ENCODE data around the gene PCDHGB5. TPM values are rescaled to one million over a fixed set of nuclear protein-coding genes. Genes with fewer than 3 reads are reported as not detected.
A peak's percentile ranks its signal among the peaks of the same experiment; 100 is the strongest.
"Not testable (repeated sequence)": the region's sequence is repeated elsewhere in the genome, so short reads cannot be mapped to it uniquely, and the experiment has no call there.

PCDHGB5 gene
- total RNA-seq, 1 experiment from 2014 or later = 3.2 TPM

DNA sequence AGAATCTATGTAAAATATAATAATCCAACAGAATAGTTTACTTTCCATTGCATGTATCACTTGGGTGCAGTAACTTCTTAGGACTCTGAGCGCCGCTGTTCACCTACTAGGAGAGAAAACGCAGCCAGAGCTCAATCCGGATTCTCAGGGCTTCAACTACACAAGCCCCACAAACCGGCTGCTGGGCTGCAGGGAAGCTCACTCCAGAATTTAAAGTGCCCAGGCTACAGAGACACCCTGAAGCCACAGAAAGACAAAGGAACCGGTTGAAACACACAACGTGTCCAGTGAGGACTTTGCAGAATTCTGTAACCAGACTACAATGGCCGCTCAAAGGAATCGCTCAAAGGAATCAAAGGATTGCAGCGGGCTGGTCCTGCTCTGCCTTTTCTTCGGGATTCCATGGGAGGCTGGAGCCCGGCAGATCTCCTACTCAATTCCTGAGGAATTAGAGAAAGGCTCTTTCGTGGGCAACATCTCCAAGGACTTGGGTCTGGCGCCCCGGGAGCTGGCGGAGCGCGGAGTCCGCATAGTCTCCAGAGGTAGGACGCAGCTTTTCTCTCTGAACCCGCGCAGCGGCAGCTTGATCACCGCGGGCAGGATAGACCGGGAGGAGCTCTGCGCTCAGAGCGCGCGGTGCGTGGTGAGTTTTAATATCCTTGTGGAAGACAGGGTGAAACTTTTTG is 15.2 kb downstream of the PCDHGB5 start, which contains the start of gene PCDHGA10:
Gene PCDHGA10, plus strand, starts transcription at position 134 of the 686 bp plus-strand sequence. Its CDS starts 189 bp downstream, at position 323.
- ChIA-PET CTCF (interaction anchor here (0.6 to 5.5 kb wide), 29 partner anchors 9 to 236 kb away, joined by 3 to 38 read pairs (median 5); partner anchors contain the start of genes PCDHB11, PCDHB14, PCDHGB4 and PCDHGC3), POLR2A (interaction anchor here (1.0 to 1.5 kb wide), 6 partner anchors 63 to 148 kb away, joined by 3 to 11 read pairs (median 3); partner anchors contain the start of gene PCDHGC3)
- Mint-ChIP-seq H3K27ac (ENCODE audit: low read depth, unreplicated experiment) (no peak within 1 kb of the TSS), H3K9me3 (ENCODE audit: unreplicated experiment) (peaks cover 41% of the 10 kb centered on the region), H3K4me3 (ENCODE audit: unreplicated experiment) (peak within 1 kb of the TSS; percentile 54), H3K27me3 (ENCODE audit: insufficient read depth, unreplicated experiment) (no peaks in the 10 kb centered on the region), H3K4me1 (ENCODE audit: insufficient read depth, unreplicated experiment) (no peaks in the 10 kb centered on the region), H3K36me3 (ENCODE audit: insufficient read depth, unreplicated experiment) (peaks cover 5% of the 10 kb centered on the region)
- TSS peak; percentile 47 for BruUV-seq (replicated peaks)
- peak; percentile 83 for DNase-seq (ENCODE audit: unreplicated experiment)
- intact Hi-C loops (cut with micrococcal nuclease) = loop anchor here (1.0 to 10.0 kb wide), 4 partner anchors 111 to 328 kb away; partner anchors contain the start of gene PCDHB14
- TF ChIP-seq, protein P1, sequence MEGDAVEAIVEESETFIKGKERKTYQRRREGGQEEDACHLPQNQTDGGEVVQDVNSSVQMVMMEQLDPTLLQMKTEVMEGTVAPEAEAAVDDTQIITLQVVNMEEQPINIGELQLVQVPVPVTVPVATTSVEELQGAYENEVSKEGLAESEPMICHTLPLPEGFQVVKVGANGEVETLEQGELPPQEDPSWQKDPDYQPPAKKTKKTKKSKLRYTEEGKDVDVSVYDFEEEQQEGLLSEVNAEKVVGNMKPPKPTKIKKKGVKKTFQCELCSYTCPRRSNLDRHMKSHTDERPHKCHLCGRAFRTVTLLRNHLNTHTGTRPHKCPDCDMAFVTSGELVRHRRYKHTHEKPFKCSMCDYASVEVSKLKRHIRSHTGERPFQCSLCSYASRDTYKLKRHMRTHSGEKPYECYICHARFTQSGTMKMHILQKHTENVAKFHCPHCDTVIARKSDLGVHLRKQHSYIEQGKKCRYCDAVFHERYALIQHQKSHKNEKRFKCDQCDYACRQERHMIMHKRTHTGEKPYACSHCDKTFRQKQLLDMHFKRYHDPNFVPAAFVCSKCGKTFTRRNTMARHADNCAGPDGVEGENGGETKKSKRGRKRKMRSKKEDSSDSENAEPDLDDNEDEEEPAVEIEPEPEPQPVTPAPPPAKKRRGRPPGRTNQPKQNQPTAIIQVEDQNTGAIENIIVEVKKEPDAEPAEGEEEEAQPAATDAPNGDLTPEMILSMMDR (IDR thresholded peaks at IDR 0.05; ENCODE audit: unreplicated experiment) = peak; percentile 67

DNA sequence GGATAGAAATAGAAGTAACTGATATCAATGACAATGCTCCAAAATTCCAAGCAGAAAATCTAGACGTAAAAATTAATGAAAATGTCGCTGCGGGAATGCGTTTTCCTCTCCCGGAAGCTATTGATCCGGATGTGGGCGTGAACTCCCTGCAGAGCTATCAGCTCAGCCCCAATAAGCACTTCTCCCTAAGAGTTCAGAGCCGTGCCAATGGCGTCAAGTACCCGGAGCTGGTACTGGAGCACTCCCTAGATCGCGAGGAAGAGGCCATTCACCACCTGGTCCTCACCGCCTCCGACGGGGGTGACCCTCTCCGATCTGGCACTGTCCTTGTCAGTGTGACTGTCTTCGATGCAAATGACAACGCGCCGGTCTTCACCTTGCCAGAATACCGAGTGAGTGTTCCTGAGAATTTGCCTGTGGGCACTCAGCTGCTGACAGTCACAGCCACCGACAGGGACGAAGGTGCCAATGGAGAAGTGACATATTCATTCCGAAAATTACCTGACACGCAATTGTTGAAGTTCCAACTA is 15.9 kb downstream of the PCDHGB5 start:
- DNase-seq (ENCODE audit: unreplicated experiment) = no peak
- H3K4me3 Mint-ChIP-seq (ENCODE audit: unreplicated experiment) = peak overlapping the region; percentile 54
- H3K27me3 Mint-ChIP-seq (ENCODE audit: insufficient read depth, unreplicated experiment) = no peaks in the 10 kb centered on the region
- intact Hi-C loops (cut with micrococcal nuclease) = loop anchor here (10.0 kb wide), 2 partner anchors 189 to 329 kb away; partner anchors contain the start of gene PCDHB14
- TF ChIP-seq, protein P1 (IDR thresholded peaks at IDR 0.05; ENCODE audit: unreplicated experiment) = no peak
- H3K4me1 Mint-ChIP-seq (ENCODE audit: insufficient read depth, unreplicated experiment) = no peaks in the 10 kb centered on the region
- ChIA-PET POLR2A (interaction anchor here (1.0 to 1.5 kb wide), 4 partner anchors 99 to 147 kb away, joined by 3 to 11 read pairs (median 3); no protein-coding TSS in a partner anchor), CTCF (interaction anchor here (0.6 to 5.5 kb wide), 24 partner anchors 10 to 214 kb away, joined by 3 to 38 read pairs (median 5); partner anchors contain the start of genes PCDHB11, PCDHB14, PCDHGB4 and PCDHGC3)
- no peak overlapping the region for H3K27ac Mint-ChIP-seq (ENCODE audit: low read depth, unreplicated experiment)
- peaks cover 5% of the 10 kb centered on the region for H3K36me3 Mint-ChIP-seq (ENCODE audit: insufficient read depth, unreplicated experiment)
- no TSS peak for BruUV-seq (replicated peaks)
- peaks cover 42% of the 10 kb centered on the region for H3K9me3 Mint-ChIP-seq (ENCODE audit: unreplicated experiment)

DNA sequence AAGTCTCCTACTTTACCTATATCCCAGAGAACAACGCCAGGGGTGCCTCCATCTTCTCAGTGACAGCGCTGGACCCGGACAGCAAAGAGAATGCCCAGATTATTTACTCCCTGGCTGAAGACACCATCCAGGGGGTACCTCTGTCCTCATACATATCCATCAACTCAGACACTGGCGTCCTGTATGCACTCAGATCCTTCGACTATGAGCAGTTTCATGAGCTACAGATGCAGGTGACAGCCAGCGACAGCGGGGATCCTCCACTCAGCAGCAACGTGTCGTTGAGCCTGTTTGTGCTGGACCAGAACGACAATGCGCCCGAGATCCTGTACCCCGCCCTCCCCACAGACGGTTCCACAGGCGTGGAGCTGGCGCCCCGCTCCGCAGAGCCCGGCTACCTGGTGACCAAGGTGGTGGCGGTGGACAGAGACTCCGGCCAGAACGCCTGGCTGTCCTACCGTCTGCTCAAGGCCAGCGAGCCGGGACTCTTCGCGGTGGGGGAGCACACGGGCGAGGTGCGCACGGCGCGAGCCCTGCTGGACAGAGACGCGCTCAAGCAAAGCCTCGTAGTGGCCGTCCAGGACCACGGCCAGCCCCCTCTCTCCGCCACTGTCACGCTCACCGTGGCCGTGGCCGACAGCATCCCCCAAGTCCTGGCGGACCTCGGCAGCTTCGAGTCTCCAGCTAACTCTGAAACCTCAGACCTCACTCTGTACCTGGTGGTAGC is 17.0 kb downstream of the PCDHGB5 start:
- POLR2A ChIA-PET = interaction anchor here (0.6 to 1.2 kb wide), 2 partner anchors 143 to 340 kb away, joined by 3 read pairs; no protein-coding TSS in a partner anchor
- BruUV-seq (replicated peaks); H3K4me1 Mint-ChIP-seq (ENCODE audit: insufficient read depth, unreplicated experiment); DNase-seq (ENCODE audit: unreplicated experiment); H3K36me3 Mint-ChIP-seq (ENCODE audit: insufficient read depth, unreplicated experiment); H3K27me3 Mint-ChIP-seq (ENCODE audit: insufficient read depth, unreplicated experiment); H3K27ac Mint-ChIP-seq (ENCODE audit: low read depth, unreplicated experiment); H3K4me3 Mint-ChIP-seq (ENCODE audit: unreplicated experiment): not testable (repeated sequence)
- intact Hi-C loops (cut with micrococcal nuclease) = loop anchor here (10.0 kb wide), 2 partner anchors 190 to 330 kb away; partner anchors contain the start of gene PCDHB14
- CTCF ChIA-PET = interaction anchor here (0.6 to 5.5 kb wide), 7 partner anchors 95 to 191 kb away, joined by 3 to 38 read pairs (median 6); partner anchors contain the start of gene PCDHB14
- H3K9me3 Mint-ChIP-seq (ENCODE audit: unreplicated experiment) = peaks cover 39% of the 10 kb centered on the region

DNA sequence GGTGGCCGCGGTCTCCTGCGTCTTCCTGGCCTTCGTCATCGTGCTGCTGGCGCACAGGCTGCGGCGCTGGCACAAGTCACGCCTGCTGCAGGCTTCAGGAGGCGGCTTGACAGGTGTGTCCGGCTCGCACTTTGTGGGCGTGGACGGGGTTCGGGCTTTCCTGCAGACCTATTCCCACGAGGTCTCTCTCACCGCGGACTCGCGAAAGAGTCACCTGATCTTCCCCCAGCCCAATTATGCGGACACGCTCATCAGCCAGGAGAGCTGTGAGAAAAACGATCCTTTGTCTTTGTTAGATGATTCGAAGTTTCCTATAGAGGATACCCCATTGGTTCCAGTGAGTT is 17.5 kb downstream of the PCDHGB5 start:
- CTCF ChIA-PET = interaction anchor here (4.2 to 5.5 kb wide), 2 partner anchors 110 to 149 kb away, joined by 37 to 38 read pairs; no protein-coding TSS in a partner anchor
- DNase-seq (ENCODE audit: unreplicated experiment); H3K4me3 Mint-ChIP-seq (ENCODE audit: unreplicated experiment); BruUV-seq (replicated peaks); H3K27ac Mint-ChIP-seq (ENCODE audit: low read depth, unreplicated experiment); H3K27me3 Mint-ChIP-seq (ENCODE audit: insufficient read depth, unreplicated experiment); H3K4me1 Mint-ChIP-seq (ENCODE audit: insufficient read depth, unreplicated experiment); H3K36me3 Mint-ChIP-seq (ENCODE audit: insufficient read depth, unreplicated experiment): not testable (repeated sequence)
- POLR2A ChIA-PET = interaction anchor here (0.6 kb wide), 1 partner anchor 340 kb away, joined by 3 read pairs; no protein-coding TSS in a partner anchor
- intact Hi-C loops (cut with micrococcal nuclease) = loop anchor here (10.0 kb wide), 2 partner anchors 190 to 330 kb away; partner anchors contain the start of gene PCDHB14
- H3K9me3 Mint-ChIP-seq (ENCODE audit: unreplicated experiment) = peaks cover 35% of the 10 kb centered on the region

Data from MCF 10A (cell line).